Activated gamma-delta T cell treated with anti-CD3 and anti-CD28 coated beads, Interleukin-2, amount 50 U/mL, for 16 hours (primary cell): ENCODE results near the gene DHRS11.

Experiments used
- DNase-seq: peaks from one replicate; pipeline ENCODE4 v3.0.0-alpha.2; 2020; ENCODE audit warnings: low read depth

DHRS11 gene

DNA sequence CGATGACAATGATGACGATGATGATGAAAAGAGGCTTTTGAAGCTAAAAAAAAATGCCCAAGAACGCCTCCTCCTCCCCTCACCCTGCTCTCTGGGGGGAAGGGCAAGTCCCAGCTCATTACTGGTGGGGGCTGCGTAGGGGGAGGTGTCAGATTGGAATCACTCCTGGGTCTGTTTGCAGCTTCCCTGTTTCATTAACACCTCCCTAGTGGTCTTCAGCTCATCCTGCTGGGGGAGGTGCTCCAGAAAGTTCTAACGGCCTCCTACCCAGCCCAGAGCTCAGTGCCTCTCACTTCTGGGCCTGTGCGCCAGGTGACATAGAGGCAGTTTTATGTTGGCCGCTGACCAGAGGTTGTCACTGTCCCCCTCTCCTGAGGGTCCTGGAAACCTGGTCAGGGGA lies 22.4 kb downstream of the DHRS11 start:
- DNase-seq = no peak

DNA sequence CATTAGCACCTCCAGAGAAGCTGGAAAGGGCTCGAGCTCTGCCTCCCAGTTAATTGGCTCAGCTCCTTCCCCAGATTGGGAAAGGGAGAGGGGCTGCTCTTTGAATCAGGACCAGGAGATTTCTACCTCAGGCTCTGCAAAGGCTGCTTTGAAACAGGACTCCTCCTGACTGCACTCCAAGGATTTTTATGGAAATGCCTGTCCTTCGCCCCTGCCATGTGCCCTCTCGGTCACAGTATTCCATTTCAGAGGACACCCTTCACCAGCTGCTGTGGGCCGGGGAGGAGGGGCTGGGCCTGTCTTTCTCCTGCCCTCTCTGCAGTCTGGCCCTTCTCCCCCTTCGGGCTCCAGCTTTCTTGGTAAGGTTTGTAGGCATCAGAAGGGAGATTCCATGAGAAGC lies 23.3 kb downstream of the DHRS11 start:
- DNase-seq = no peak

- DNase-seq = no peak
These were observed 24.7 kb downstream of the DHRS11 start for GRCh38 chr17:36616061-36617029.

DNA sequence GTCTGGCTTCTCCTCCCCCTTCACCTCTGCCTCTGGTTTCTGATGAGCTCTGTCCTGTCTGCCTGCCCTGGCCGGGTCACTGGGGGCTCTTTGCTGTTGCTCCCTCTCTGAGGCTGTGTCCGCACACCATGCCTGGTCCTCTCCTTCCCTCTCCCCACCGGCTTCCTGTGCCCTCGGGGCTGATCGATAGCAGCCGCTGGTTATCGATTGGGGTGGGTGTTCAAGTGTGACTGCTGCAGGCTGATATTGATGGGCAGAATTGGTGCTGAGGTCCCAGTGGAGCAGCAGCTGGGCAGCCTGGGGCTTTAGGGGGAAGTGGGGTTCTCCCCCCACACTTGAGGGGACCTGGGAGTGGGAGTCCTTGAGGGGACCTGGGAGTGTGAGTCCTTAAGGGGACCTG lies 26.1 kb downstream of the DHRS11 start:
- no peak for DNase-seq

GRCh38 chr17:36623281-36623680 lies 31.6 kb downstream of the DHRS11 start:
- no peak for DNase-seq

GRCh38 chr17:36625188-36625587 lies 33.5 kb downstream of the DHRS11 start:
- DNase-seq = no peak

DNA sequence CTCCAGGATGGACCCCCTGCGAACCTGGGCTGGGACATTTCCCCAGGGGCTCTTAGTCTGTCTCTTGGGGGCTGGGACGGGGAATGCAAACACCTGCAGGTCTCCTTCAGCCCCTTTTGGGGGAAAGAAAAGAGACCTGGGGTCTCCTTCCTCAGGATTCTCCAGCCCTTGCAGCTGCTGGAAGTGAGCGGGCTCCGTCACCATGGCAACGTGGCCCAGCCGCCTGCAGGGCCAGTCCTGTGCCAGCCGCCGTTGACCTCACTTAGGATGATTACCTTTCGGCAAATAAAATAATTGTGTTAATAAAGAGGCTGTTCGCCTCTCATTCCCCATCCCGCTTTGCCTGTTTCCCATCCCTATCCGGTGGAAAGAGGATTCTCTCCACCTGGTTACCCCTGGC lies 35.4 kb downstream of the DHRS11 start:
- DNase-seq = no peak

DNA sequence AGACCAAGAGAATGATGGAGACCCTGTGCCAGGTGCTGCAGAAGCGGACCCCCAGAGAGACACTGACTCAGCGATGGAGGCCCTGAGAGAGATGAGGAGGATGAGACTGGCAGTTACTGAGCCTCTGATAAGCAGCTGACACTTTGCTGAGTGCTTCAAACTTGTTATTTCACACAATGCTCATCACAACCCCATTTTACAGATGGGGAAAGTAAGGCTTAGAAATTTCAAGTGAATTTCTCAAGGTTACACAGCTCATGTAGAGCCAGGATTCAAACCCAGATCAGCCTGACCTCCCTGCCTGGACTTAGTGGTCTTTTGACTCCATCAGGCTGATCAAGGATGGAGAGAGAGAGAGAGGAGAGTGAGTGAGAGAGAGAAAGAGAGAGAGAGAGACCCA lies 36.9 kb downstream of the DHRS11 start:
- no peak for DNase-seq

DNA sequence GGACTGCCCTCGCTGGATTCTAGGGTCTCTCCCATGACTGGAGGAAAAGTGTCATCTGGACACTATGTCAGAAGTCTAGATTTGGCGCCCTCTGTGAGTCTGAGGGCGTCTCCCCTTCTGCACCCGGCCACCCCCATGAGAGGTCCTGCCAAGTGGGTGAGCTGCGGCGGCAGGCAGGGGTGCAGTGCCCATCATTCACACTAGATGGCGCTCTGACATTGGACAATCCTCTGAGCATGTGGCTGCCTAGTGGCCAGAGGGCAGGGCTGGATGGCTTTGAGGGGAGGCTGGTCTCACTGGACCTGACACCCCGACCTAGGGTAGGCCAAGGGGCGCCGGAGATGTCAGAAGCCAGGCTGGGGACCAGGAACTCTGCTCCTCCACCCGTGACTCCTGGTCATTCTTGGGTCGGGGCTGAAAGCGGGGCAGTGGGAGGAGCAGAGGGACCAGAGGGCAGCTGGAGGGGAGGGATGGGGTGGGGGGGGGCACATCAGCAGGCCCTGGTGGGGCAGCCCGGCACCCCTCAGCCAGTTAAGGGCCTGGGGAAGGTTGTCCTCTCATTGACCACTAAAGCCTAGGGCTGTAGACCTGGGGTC lies 37.7 kb downstream of the DHRS11 start:
- peak; percentile 73 for DNase-seq

DNA sequence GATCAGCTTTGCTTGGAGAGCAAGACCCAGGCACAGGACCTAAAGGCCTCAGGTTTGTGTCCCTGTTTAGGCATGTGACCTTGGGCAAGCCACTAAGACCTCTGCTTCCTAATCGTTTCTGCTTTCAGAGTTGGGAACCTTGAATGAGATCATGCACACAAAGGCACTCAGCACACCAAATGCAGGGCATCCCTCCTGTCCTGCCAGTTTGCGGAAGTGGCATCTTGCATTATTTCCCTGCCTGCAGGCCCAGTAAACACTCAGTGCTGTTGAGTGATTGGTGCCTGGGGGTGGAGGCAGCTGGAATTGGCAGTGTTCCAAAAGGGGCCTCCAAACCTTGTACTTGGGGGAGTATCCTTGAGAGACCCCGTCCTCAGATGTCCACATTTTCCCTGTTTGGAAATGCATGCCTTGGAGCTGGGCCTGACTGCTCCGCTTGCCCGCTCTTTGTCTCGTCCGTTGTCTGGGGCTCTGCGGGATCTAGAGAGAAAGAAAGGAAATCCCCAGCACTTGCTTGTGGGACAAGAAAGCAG lies 38.4 kb downstream of the DHRS11 start:
- DNase-seq = no peak

GRCh38 chr17:36631022-36631421 lies 39.3 kb downstream of the DHRS11 start:
- DNase-seq = no peak

DNA sequence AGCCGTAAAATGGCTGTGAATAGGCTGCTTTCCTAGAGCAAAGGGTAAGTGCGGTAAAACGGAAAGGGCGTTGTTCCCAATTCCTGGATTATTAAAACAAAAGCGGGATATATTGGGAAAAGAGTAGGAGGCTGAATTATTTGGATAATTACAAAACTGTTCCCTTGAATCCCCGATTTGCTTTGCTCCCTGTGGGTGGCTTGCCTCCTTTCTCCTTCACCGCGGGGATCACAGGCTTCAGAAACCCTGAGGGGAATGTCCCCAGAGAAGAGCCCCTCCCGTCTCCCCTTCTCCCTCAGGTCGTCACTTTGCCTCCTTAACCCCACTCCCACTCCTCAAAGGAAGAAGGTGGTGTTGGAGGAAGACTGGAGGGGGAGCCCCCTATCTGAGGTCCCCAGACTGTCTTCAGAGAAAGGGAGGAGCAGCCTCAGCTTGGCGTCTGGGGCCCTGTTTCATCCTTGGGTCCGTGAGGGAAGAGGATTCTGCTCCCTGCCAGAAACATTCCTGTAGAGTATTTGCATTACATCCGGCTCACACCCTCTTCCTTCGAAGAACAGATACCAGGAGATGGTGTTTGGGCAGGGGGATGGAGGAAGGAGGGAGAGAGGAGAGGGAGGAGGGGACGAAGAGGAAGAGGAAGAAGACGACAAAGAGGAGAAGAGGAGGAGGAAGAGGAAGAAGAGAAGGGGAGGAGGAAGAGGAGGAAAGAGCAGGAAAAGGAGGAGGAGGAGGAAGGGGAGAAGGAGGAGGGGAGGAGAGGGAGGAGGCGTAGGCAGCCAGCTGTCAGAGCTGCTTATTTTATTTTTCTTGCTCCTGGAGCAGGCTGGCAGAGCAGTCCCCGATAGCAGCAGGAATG lies 41.5 kb downstream of the DHRS11 start:
- no peak for DNase-seq

DNA sequence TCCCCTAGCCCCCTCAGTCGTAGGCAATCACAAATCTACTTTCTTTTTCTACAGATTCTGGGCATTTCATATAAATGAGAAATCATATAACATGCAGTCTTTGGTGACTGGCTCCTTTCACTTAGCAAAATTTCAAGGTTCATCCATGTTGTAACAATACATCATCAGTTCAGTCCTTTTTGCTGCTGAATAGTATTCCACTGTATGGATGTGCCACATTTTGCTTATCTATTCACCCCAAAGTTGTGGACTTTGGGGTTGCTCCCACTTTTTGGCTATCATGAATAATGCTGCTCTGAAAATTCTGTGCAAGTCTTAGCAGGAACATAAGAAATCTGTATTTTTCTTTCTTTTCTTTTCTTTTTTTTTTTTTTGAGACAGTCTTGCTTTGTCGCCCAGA lies 48.7 kb downstream of the DHRS11 start:
- no peak for DNase-seq

- DNase-seq = no peak
These were observed 49.2 kb downstream of the DHRS11 start for GRCh38 chr17:36640836-36641235.

GRCh38 chr17:36641331-36641876 lies 49.7 kb downstream of the DHRS11 start:
- no peak for DNase-seq

- no peak for DNase-seq
These were observed 50.5 kb downstream of the DHRS11 start for GRCh38 chr17:36641877-36642845.

- DNase-seq = no peak
These were observed 51.5 kb downstream of the DHRS11 start for GRCh38 chr17:36643086-36643685.

DNA sequence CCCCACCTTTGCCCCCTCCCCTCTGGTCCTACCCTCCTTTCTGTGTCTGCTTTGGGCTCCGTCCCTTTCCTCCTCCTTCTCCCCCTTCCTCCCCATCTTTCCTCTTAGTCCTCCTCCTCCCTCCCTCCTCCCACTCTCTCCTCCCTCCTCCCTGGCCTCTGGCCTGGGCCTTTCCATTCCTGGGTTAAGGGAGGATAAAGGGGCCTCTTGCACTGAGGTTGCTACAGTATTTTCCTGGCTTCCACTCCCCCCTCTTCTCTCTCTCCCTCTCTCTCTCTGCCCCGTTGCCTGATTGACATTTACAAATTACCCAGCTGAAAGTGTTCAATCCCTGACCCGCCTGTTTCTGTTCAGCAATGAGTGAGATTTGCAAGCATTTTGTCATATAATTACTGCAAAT lies 53.7 kb downstream of the DHRS11 start:
- no peak for DNase-seq

GRCh38 chr17:36647636-36648035 lies 56.0 kb downstream of the DHRS11 start:
- no peak for DNase-seq

- no peak for DNase-seq
These were observed 58.6 kb downstream of the DHRS11 start for GRCh38 chr17:36650096-36650775.
